Lung (tissue), 12 donors: Measurements from ENCODE around the gene HSD3B1. TPM values are rescaled to one million over a fixed set of nuclear protein-coding genes. Genes with fewer than 3 reads are reported as not detected.

Experiments
- ATAC-seq: fragments of 200-7000 bp; cut with Tn5 transposase; one replicate; pipeline ENCODE4 v1.9.1; 2020; ENCODE audit warnings: moderate number of reproducible peaks; ENCODE audit not compliant: insufficient read depth, low FRiP score
- DNase-seq, 3 donors: peaks; one replicate each; pipeline ENCODE4 v3.0.0-alpha.2; 2013 to 2017
- H3K27ac ChIP-seq, 2 donors: one replicate each; pipeline ENCODE4 v1.5.1; 2013; ENCODE audit warnings: mild to moderate bottlenecking in 2 of 2, moderate library complexity in 2 of 2, control low read depth in 1 of 2, inconsistent platforms in 1 of 2, low read depth in 1 of 2, low read length in 1 of 2
- H3K27me3 ChIP-seq, 3 donors: one replicate each; pipeline ENCODE4 v1.5.1; 2013; ENCODE audit warnings: low read length in 2 of 3; ENCODE audit not compliant: control insufficient read depth in 3 of 3, insufficient read depth in 3 of 3
- H3K36me3 ChIP-seq, 4 donors: one replicate each; pipeline ENCODE4 v1.5.1; 2013; ENCODE audit warnings: low read length in 4 of 4, mild to moderate bottlenecking in 1 of 4, moderate library complexity in 1 of 4; ENCODE audit not compliant: control insufficient read depth in 4 of 4, insufficient read depth in 4 of 4
- H3K4me1 ChIP-seq, 5 donors: one replicate each; pipeline ENCODE4 v1.5.1; 2013; ENCODE audit warnings: low read length in 5 of 5, mild to moderate bottlenecking in 2 of 5, moderate library complexity in 1 of 5; ENCODE audit not compliant: control insufficient read depth in 5 of 5, insufficient read depth in 5 of 5
- H3K4me3 ChIP-seq: one replicate; pipeline ENCODE4 v1.5.1; 2013; ENCODE audit warnings: mild to moderate bottlenecking, control low read depth, moderate library complexity
- H3K9ac ChIP-seq, 2 donors: one replicate each; pipeline ENCODE4 v1.5.1; 2013; ENCODE audit warnings: low read length in 2 of 2, control low read depth in 1 of 2; ENCODE audit not compliant: insufficient read depth in 1 of 2
- H3K9me3 ChIP-seq, 4 donors: one replicate each; pipeline ENCODE4 v1.5.1; 2013; ENCODE audit warnings: low read length in 3 of 4, mild to moderate bottlenecking in 1 of 4, moderate library complexity in 1 of 4; ENCODE audit not compliant: control insufficient read depth in 4 of 4, insufficient read depth in 3 of 4
- WGBS, 2 donors: extraction: QIAGEN DNeasy Blood & Tissue Kit; methylation state at CpG; one replicate each; pipeline ENCODE4 v1.1.7; 2013; 5-methylcytosine and 5-hydroxymethylcytosine counted together
- polyA plus RNA-seq, 2 donors: library from polyadenylated mRNA; stranded (reverse); fragments of 200-250 nt; gene quantifications; one replicate each; pipeline ENCODE4 v1.2.1, GENCODE V29; 2013
- total RNA-seq, 2 donors: library from RNA; depleted of rRNA in 1 of 2; stranded (reverse); fragments of >200 nt in 1 of 2; gene quantifications; one replicate each; pipeline ENCODE4 v1.2.1, GENCODE V29; 2014 to 2021
- TF ChIP-seq, protein P1 (sequence below): IDR thresholded peaks from 2 replicates; pipeline ENCODE4 v1.5.1; 2012; ENCODE audit warnings: mild to moderate bottlenecking; ENCODE audit errors: control extremely low read depth, extremely low read depth
- donor health status: control.
- donor health status: control.
- donor health status: Bipolar disorder and iron deficiency.
- donor health status: healthy.
- donor health status: DM: yes; HTN: yes; CAD: no.

Gene HSD3B1
- total and polyA plus RNA-seq, 4 donors: not detected

DNA sequence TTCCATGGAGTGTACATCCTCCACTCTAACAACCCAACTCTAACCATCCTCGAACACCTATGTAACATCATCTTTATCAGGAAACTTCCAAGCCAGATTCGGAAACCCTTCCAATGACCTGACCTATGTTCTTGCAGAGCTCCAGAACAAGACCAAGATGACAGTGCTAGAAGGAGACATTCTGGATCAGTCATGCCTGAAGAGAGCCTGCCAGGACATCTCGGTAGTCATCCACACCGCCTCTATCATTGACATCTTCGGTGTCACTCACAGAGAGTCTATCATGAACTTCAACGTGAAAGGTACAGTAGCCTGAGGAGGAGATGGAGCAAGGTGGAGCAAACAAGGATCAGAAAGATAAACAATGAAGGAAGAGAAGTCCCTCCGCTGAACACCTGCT, 36.1 kb upstream of the HSD3B1 start:
- Histone ChIP-seq H3K27ac (no peak overlapping the region), H3K27me3 (no peaks in the 10 kb centered on the region), H3K4me1 (peaks cover 0 to 27% (median 4%) of the 10 kb centered on the region in 5 donors), H3K9me3 (no peaks in the 10 kb centered on the region), H3K9ac (no peak overlapping the region), H3K4me3 (no peak overlapping the region), H3K36me3 (no peaks in the 10 kb centered on the region)
- DNase-seq (no peak), ATAC-seq (no peak)
- TF ChIP-seq, protein P1, sequence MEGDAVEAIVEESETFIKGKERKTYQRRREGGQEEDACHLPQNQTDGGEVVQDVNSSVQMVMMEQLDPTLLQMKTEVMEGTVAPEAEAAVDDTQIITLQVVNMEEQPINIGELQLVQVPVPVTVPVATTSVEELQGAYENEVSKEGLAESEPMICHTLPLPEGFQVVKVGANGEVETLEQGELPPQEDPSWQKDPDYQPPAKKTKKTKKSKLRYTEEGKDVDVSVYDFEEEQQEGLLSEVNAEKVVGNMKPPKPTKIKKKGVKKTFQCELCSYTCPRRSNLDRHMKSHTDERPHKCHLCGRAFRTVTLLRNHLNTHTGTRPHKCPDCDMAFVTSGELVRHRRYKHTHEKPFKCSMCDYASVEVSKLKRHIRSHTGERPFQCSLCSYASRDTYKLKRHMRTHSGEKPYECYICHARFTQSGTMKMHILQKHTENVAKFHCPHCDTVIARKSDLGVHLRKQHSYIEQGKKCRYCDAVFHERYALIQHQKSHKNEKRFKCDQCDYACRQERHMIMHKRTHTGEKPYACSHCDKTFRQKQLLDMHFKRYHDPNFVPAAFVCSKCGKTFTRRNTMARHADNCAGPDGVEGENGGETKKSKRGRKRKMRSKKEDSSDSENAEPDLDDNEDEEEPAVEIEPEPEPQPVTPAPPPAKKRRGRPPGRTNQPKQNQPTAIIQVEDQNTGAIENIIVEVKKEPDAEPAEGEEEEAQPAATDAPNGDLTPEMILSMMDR: no peak
- WGBS, 2 donors: 87 to 91% methylated on average over 7 of the region's 7 CpGs

DNA sequence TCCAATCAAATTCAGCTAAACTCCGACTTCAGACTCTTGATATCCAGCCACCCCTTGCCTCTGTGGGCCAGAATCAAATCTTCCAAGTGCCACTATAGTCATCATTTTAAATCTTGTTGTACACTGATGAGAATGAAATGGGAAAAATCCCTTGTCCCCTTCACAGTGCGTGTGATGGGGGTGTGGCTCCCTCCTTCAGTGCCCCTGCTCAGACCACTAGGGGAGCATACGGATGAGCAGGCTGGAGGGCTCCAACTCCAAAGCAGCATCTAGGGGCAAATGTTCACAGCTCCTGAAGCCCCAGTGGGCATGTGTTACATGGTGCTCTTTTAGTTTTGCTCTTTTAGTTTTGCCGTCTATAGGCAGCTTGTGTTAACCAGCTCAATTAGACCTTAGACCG, 35.4 kb upstream of the HSD3B1 start:
- no peaks in the 10 kb centered on the region for H3K36me3 ChIP-seq
- DNase-seq: no peak
- ATAC-seq: no peak
- TF ChIP-seq, protein P1: no peak
- H3K9ac ChIP-seq: no peak overlapping the region
- 90 to 91% methylated on average over 5 of the region's 5 CpGs for WGBS, 2 donors
- H3K4me1 ChIP-seq: peaks cover 0 to 21% (median 4%) of the 10 kb centered on the region in 5 donors
- no peak overlapping the region for H3K27ac ChIP-seq
- no peaks in the 10 kb centered on the region for H3K9me3 ChIP-seq
- no peaks in the 10 kb centered on the region for H3K27me3 ChIP-seq
- H3K4me3 ChIP-seq: no peak overlapping the region

DNA sequence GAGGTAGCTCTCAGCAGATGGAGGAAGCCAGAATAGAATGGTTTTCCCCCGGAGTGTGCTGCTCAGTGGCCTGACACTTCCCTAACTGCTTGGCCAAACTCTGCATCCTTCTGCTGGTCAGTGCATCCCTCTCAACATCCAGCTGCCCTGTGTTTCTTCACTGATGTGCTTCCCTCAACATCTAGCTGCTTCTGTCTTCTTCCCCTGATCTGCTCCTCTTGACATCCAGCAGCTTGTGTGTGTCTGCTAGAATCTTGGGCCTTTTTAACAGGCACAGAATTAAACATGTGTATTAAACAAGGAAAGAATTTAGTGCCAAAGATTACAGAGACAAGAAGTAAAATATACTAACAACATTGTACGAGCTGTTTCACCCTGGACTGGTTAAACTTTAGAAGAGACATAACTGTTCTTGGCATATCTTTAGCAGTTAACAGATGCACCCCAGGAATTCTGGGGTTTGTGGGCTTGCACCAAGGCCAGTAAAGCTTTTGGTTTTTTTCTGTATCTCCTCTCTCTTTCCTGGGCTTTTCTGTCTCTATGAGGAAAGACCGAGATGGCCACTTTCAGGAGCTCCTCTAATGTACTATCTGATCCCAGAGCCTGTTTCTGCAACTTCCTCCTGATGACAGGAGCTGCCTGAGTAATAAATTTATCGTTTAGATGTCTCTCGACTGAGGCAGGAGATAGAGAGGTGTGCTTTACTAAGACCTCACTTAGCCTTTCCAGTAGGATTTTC, 34.8 kb upstream of the HSD3B1 start:
- H3K9me3 ChIP-seq: no peaks in the 10 kb centered on the region

More for the DNA sequence above, 34.8 kb upstream of the HSD3B1 start:
- Histone ChIP-seq H3K27me3 (no peaks in the 10 kb centered on the region), H3K4me3 (no peak overlapping the region), H3K36me3 (no peaks in the 10 kb centered on the region), H3K9ac (no peak overlapping the region), H3K27ac (no peak overlapping the region), H3K4me1 (peaks cover 0 to 14% (median 4%) of the 10 kb centered on the region in 5 donors)
- DNase-seq: peak; percentile 32 to 71 (median 69)
- WGBS, 2 donors: 26 to 45% methylated on average over 5 of the region's 5 CpGs
- ATAC-seq: no peak
- TF ChIP-seq, protein P1: no peak
